ENCODE measurements around the gene OR56B1.
"Not testable (repeated sequence)": the region's sequence is repeated elsewhere in the genome, so short reads cannot be mapped to it uniquely, and the experiment has no call there.

- TF ChIP-seq CTCF (IDR thresholded peaks at IDR 0.05 in 4 of 5, conservative IDR thresholded peaks at IDR 0.05 in 1 of 5); POLR2A (IDR thresholded peaks at IDR 0.05): not testable (repeated sequence)
Measured at GRCh38 chr11:5716518-5716917, 19.7 kb upstream of the OR56B1 start.
